Colonic mucosa (tissue), 4 donors: ENCODE results near the gene EXOSC6. TPM values are rescaled to one million over a fixed set of nuclear protein-coding genes. Genes with fewer than 3 reads are reported as not detected.
"Not testable (repeated sequence)": the region's sequence is repeated elsewhere in the genome, so short reads cannot be mapped to it uniquely, and the experiment has no call there.

Experiments used
- DNase-seq: peaks from one replicate; pipeline ENCODE4 v3.0.0-alpha.2; 2020
- H3K27ac ChIP-seq: fragments of 200-600 bp; one replicate; pipeline ENCODE4 v1.8.0; 2021
- H3K27me3 ChIP-seq: fragments of 200-600 bp; one replicate; pipeline ENCODE4 v1.8.0; 2021
- H3K36me3 ChIP-seq: fragments of 200-600 bp; one replicate; pipeline ENCODE4 v1.8.0; 2021
- H3K4me1 ChIP-seq: fragments of 200-600 bp; one replicate; pipeline ENCODE4 v1.8.0; 2021; ENCODE audit warnings: mild to moderate bottlenecking
- H3K4me3 ChIP-seq: fragments of 200-600 bp; one replicate; pipeline ENCODE4 v1.8.0; 2021
- H3K9ac ChIP-seq, 2 donors: one replicate each; pipeline ENCODE4 v1.7.0; 2013; ENCODE audit warnings: control low read depth in 2 of 2, low read depth in 2 of 2, low read length in 2 of 2
- H3K9me3 ChIP-seq: fragments of 200-600 bp; one replicate; pipeline ENCODE4 v1.8.0; 2021
- intact Hi-C: fragments of 100-400 bp; cut with DNase I; formaldehyde crosslinking; loops from one replicate; pipeline ENCODE4 v1.14.1; 2022
- total RNA-seq, 2 donors: library from RNA; stranded (reverse); fragmentation: NEBNext Ultra II Directional in 1 of 2; extraction: Animal tissue kit (Norgen Biotek cat#: 25700) in 1 of 2; gene quantifications; one replicate each; pipeline ENCODE4 v1.2.1, GENCODE V29; 2021
- TF ChIP-seq, protein P1 (sequence below): fragments of 200-600 bp; IDR thresholded peaks from one replicate; pipeline ENCODE4 v1.8.0; 2022; ENCODE audit warnings: antibody characterized with exemption, mild to moderate bottlenecking
- donor health status: healthy.
- donor health status: DM: no; HTN: no; CAD: no.
- donor health status: DM: no; HTN: no; CAD: no.

EXOSC6 gene
- total RNA-seq, result 10 to 100 TPM; 12.2 to 20.0 TPM

GRCh38 chr16:70251629-70252354 lies at the start of gene EXOSC6:
Gene EXOSC6 (minus strand): TSS chr16:70251940. CDS start chr16:70251900, 40 bp downstream.
- H3K36me3 ChIP-seq, result peaks cover 6% of the 10 kb centered on the region
- H3K9me3 ChIP-seq, result no peaks in the 10 kb centered on the region
- peak; percentile 93 for DNase-seq
- peaks cover 6% of the 10 kb centered on the region for H3K4me1 ChIP-seq
- no peaks in the 10 kb centered on the region for H3K27me3 ChIP-seq
- H3K9ac ChIP-seq, result peak within 1 kb of the TSS; percentile 71 to 81
- TF ChIP-seq, protein P1, sequence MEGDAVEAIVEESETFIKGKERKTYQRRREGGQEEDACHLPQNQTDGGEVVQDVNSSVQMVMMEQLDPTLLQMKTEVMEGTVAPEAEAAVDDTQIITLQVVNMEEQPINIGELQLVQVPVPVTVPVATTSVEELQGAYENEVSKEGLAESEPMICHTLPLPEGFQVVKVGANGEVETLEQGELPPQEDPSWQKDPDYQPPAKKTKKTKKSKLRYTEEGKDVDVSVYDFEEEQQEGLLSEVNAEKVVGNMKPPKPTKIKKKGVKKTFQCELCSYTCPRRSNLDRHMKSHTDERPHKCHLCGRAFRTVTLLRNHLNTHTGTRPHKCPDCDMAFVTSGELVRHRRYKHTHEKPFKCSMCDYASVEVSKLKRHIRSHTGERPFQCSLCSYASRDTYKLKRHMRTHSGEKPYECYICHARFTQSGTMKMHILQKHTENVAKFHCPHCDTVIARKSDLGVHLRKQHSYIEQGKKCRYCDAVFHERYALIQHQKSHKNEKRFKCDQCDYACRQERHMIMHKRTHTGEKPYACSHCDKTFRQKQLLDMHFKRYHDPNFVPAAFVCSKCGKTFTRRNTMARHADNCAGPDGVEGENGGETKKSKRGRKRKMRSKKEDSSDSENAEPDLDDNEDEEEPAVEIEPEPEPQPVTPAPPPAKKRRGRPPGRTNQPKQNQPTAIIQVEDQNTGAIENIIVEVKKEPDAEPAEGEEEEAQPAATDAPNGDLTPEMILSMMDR, result peak; percentile 84
- H3K4me3 ChIP-seq, result peak within 1 kb of the TSS; percentile 69
- peak within 1 kb of the TSS; percentile 80 for H3K27ac ChIP-seq
- intact Hi-C loops, result loop anchor here (10.0 kb wide), 1 partner anchor 87 kb away; no protein-coding TSS in a partner anchor

- intact Hi-C loops, result no loop called here
- no peaks in the 10 kb centered on the region for H3K4me1 ChIP-seq
- TF ChIP-seq, protein P1, result no peak
These were observed 49.4 kb upstream of the EXOSC6 start for GRCh38 chr16:70301121-70301520.

GRCh38 chr16:70298988-70299938 lies 47.5 kb upstream of the EXOSC6 start, which contains the start of gene DDX19B:
Gene DDX19B (plus strand): TSS chr16:70299186. CDS start chr16:70299298, 112 bp downstream.
- TF ChIP-seq, protein P1, result no peak
- peak within 1 kb of the TSS; percentile 54 for H3K4me3 ChIP-seq

More at GRCh38 chr16:70301121-70301520, 49.4 kb upstream of the EXOSC6 start:
- Histone ChIP-seq H3K36me3 (no peaks in the 10 kb centered on the region), H3K9me3 (no peaks in the 10 kb centered on the region), H3K9ac (no peak overlapping the region), H3K27me3 (no peaks in the 10 kb centered on the region), H3K27ac (no peak overlapping the region), H3K4me3 (no peak overlapping the region)
- DNase-seq, result no peak

DNA sequence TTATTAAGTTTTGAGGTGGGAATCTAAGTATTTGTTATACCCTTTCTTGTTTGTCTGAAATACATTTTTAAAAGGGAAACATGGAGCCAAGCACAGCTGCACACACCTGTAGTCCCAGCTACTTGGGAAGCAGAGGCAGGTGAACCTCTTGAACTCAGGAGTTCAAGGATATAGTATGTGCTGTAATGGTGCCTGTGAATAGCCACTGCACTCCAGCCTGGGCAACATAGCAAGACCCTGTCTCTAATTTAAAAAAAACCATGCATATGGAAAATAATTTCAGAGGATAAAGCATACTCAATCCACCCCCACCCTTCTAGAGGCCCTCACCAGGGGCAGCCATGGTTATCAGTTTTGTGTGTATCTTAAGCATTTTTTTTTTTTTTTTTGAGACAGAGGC lies 43.9 kb upstream of the EXOSC6 start:
- no peaks in the 10 kb centered on the region for H3K27me3 ChIP-seq
- H3K4me1 ChIP-seq, result no peaks in the 10 kb centered on the region
- H3K9me3 ChIP-seq, result no peaks in the 10 kb centered on the region
- no peak overlapping the region for H3K9ac ChIP-seq
- no peak overlapping the region for H3K4me3 ChIP-seq
- no peak overlapping the region for H3K27ac ChIP-seq
- DNase-seq, result no peak
- no peaks in the 10 kb centered on the region for H3K36me3 ChIP-seq
- intact Hi-C loops, result no loop called here
- TF ChIP-seq, protein P1, result no peak

More at GRCh38 chr16:70298988-70299938, 47.5 kb upstream of the EXOSC6 start, which contains the start of gene DDX19B:
- peak within 1 kb of the TSS; percentile 97 for H3K9ac ChIP-seq
- H3K27ac ChIP-seq, result peak within 1 kb of the TSS; percentile 79
- intact Hi-C loops, result no loop called here
- DNase-seq, result peak; percentile 85
- H3K27me3 ChIP-seq, result no peaks in the 10 kb centered on the region
- H3K36me3 ChIP-seq, result no peaks in the 10 kb centered on the region
- H3K4me1 ChIP-seq, result no peaks in the 10 kb centered on the region
- H3K9me3 ChIP-seq, result no peaks in the 10 kb centered on the region

GRCh38 chr16:70294385-70295025 lies 42.8 kb upstream of the EXOSC6 start:
- Histone ChIP-seq H3K9me3 (no peaks in the 10 kb centered on the region), H3K36me3 (no peaks in the 10 kb centered on the region), H3K27ac (no peak overlapping the region), H3K27me3 (no peaks in the 10 kb centered on the region), H3K9ac (no peak overlapping the region), H3K4me3 (no peak overlapping the region), H3K4me1 (no peaks in the 10 kb centered on the region)
- TF ChIP-seq, protein P1, result no peak
- DNase-seq, result no peak
- intact Hi-C loops, result loop anchor here (5.0 kb wide), 1 partner anchor 53 kb away; the partner anchor contains the start of gene DDX19A

DNA sequence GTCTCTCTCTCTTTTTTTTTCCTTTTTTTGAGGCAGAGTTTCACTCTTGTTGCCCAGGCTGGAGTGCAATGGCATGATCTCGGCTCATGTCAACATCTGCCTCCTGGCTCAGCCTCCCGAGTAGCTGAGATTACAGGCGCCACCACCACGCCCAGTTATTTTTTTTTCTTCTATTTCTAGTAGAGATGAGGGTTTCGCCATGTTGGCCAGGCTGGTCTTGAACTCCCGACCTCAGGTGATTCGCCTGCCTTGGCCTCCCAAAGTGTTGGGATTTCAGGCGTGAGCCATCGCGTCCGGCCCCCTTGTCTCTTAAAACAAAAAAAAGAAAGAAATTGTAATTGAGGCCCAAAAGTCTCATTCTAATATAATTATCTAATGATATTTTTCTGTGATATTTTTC lies 40.4 kb upstream of the EXOSC6 start:
- intact Hi-C loops, result loop anchor here (5.0 kb wide), 1 partner anchor 55 kb away; the partner anchor contains the start of gene DDX19A
- H3K27ac ChIP-seq, H3K27me3 ChIP-seq, H3K36me3 ChIP-seq, H3K4me3 ChIP-seq, H3K4me1 ChIP-seq, DNase-seq, H3K9ac ChIP-seq, H3K9me3 ChIP-seq: not testable (repeated sequence)
